ENCODE results near the gene PLA2G4F.
"Not testable (repeated sequence)": the region's sequence is repeated elsewhere in the genome, so short reads cannot be mapped to it uniquely, and the experiment has no call there.

PLA2G4F gene

GRCh38 chr15:42092398-42093318 lies 63.8 kb downstream of the PLA2G4F start:
- DNase-seq = no peak

GRCh38 chr15:42091753-42092397 lies 64.6 kb downstream of the PLA2G4F start:
- not testable (repeated sequence) for DNase-seq

- DNase-seq = no peak
These were observed 65.7 kb downstream of the PLA2G4F start for GRCh38 chr15:42090781-42091180.

GRCh38 chr15:42090370-42090769 lies 66.1 kb downstream of the PLA2G4F start:
- no peak for DNase-seq

GRCh38 chr15:42089942-42090341 lies 66.5 kb downstream of the PLA2G4F start:
- DNase-seq = no peak

All from NCI-H1436 treated with DMSO at 0.1 percent for 48 hours (cell line).